ENCODE results near the gene CCDC157.

CCDC157 gene

DNA sequence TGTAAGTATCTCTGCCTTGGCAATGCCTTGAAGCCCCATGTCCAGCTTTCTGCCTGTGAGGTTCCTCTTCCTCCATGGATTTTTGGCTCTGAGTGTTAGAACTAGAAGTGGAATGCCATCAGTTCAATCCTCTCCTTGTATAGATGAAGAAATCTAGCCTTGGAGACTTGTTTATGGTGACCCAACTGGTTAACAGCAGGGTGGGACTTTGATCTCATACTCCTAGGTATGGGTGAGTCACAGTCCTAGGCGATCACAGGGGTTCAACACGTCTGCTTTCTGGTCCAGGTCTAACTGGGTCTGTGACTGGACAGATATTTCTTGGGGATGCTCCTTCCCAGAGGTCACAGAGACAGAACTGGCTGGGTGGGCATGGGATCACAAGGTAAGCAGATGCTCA, 59.6 kb downstream of the CCDC157 start:
- DNase-seq (ENCODE audit: low spot score), result no peak

DNA sequence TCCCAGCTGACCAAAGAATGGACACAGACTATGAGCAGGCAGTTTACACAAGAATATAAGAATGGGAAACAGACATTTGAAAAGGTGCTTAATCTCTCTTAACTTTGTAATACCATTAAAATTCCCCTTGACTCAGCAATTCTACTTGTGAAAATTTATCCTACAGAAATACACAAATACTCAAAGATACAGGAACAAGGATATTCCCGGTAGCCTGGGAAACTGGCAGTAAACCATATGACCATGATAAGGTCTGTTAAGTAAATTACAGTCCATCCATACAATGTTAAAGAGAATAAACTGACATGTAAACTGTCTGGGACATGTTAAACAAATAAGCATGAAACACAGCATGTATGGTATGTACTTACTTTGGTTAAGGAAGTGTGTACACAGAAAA, 60.0 kb downstream of the CCDC157 start:
- no peak for DNase-seq (ENCODE audit: low spot score)

DNA sequence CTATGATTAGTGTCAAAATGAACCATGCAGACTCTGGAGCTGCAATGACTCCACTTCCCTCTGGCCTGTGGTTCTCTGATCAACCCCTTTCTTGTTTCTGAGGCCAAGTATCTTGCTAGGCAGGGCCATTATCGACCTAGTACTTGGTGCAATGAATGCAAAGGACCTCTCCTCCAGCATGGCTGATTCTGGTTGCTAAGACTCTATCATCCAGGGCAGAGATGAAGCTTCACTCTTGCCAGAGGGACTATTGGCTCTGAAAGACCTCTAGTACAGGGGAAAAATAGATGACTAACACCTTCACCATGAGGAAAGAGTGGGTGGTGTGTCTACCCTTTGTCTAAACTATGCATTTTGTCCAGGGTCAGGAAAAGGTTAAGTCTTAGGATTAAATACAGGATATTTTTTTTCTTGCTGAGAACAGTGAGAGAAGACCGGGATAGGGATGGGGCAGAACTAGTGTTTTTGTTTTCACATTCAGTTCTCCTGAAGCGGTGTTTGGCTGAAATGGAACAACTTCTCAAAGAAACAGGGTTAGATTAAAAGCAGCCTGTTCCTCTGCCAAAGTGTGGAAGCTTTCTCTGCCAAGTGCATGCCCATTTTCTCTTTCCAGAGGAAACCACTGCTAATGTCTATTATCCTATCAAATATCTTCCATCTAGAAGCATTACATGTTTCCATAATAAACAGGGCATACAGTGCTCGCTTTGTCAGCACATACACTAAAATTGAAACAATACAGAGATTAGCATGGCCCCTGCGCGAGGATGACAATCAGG, 63.7 kb downstream of the CCDC157 start:
- no peak for DNase-seq (ENCODE audit: low spot score)

DNA sequence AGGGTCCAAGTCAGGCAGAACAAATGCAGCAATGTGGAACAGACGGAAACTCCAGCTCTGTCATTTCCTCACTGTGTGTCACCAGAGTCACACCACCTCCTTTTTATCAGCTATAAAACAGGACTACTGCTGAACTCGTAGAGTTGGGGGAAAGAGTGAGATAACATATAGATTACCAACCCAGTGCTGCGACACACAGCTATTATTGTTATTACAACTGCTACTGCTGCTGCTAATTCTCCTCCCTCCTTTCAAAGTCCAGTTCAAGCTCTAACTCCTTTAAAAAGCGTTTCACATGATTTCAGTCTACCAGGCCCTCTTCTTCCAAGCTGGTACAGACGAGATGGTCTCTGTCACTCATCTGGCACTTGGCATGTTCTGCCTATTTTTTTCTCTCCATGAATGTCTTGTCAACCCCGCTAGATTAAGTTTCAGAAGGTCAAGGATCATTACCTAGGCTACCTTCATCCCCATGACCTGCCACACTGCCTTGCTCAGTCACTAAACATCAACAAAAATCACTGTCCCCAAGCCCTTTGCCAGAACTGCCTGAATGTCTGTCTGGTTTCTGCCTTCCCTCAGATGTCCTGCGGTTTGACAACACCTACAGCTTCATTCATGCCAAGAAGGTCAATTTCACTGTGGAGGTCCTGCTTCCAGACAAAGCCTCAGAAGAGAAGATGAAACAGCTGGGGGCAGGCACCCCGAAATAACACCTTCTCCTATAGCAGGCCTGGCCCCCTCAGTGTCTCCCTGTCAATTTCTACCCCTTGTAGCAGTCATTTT, 65.1 kb downstream of the CCDC157 start:
- no peak for DNase-seq (ENCODE audit: low spot score)

- DNase-seq (ENCODE audit: low spot score), result no peak
These were observed 65.9 kb downstream of the CCDC157 start for GRCh38 chr22:30422481-30423300.

- DNase-seq (ENCODE audit: low spot score), result no peak
These were observed 66.6 kb downstream of the CCDC157 start for GRCh38 chr22:30423301-30423958.

DNA sequence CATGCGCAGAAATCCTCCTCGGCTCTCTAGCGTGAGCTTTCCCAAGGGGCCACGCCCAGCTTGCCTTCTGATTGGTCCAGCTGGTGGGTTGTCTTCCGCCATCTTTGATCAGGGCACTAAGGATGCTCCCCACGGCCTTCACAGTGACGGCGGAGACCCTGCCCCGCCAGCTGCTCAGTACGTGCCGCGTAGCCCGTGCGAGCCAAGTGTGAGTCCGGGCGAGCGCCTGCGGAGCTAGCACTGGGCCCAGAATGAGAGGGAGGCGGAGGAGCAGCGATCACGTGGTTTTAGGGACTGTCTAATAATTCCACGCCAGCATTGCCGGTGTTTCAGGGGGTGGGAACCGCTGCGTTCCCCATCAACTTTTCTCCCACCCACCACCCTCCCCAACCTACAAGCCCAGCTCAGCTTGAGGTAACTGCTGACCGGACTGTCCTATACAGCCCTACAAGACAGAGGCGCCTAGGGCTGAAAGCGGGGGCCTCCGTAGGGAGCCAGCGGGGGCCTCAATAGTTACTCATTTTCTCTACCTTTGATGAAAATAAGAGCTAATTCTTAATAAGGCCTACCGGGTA, 67.2 kb downstream of the CCDC157 start:
- peak; percentile 91 for DNase-seq (ENCODE audit: low spot score)

DNA sequence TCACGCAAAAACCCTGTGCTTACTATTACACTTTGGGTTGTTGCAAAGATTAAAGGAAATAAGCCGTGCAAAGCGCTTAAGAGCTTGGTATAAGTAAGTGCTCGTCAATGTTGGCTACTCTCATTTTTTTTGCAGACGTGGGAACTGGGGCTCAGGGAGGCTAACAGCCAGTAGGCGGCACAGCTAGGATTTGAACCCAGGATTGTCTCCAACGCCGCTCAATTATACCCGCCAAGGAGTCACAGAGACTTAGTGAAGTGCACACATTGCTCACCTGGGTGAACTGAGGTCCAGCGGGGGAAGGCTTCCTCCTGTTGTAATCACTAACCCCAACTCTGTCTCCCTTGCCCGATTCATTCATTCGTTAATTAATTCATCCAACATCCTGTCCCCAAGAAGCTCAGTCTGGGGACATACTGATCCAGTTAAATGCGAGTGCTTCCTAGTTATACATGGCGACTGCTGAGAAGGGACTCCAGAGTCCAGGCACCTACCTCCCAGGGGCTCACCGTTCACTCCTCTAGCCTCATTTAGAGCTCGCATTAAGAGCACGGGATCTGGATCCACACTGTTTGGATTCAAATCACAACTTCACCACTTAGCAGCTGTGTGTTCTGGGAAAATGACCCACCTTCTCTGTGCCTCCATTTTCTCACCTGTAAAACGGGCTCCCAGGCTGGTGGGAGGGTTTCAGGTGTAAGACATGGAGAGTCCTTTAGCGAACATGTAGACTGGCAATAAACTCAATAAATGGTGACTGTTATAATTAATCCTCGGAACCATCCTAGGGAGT, 67.9 kb downstream of the CCDC157 start:
- no peak for DNase-seq (ENCODE audit: low spot score)

GRCh38 chr22:30425327-30425615, 68.5 kb downstream of the CCDC157 start:
- no peak for DNase-seq (ENCODE audit: low spot score)

- peak; percentile 54 for DNase-seq (ENCODE audit: low spot score)
These were observed 69.0 kb downstream of the CCDC157 start, which contains the start of gene MTFP1 for GRCh38 chr22:30425616-30426387. Gene MTFP1, plus strand, starts transcription at chr22:30425768. Its CDS starts 112 bp downstream, at chr22:30425880.
